Pancreas (tissue), 10 donors: ENCODE data around the gene KLF11. TPM values are rescaled to one million over a fixed set of nuclear protein-coding genes. Genes with fewer than 3 reads are reported as not detected.

Experiments
- ATAC-seq, 4 donors: fragments of 200-7000 bp; cut with Tn5 transposase; one replicate each; pipeline versions ENCODE4 v1.8.0 to v1.9.1; 2020; ENCODE audit warnings: mild to moderate bottlenecking in 4 of 4, moderate library complexity in 4 of 4
- DNase-seq, 6 donors: peaks; one replicate each; pipeline ENCODE4 v3.0.0-alpha.2; 2020
- FAIRE-seq: peaks from 2 replicates; lab custom pipeline; 2012; peaks lifted over from hg19 to GRCh38; lab: Jason Lieb, UNC
- H3K27ac ChIP-seq, 4 donors: fragments of 200-600 bp; sonication (generic); 1 replicate in 3 of 4; 2 replicates in 1 of 4; pipeline versions ENCODE4 v1.5.0 to v1.8.0; 2020
- H3K27me3 ChIP-seq, 4 donors: fragments of 200-600 bp; one replicate each; pipeline ENCODE4 v1.8.0; 2021
- H3K36me3 ChIP-seq, 3 donors: fragments of 200-600 bp; sonication (generic) in 1 of 3; one replicate each; pipeline versions ENCODE4 v1.5.0 to v1.8.0; 2020 to 2021
- H3K4me1 ChIP-seq, 3 donors: fragments of 200-600 bp; one replicate each; pipeline ENCODE4 v1.8.0; 2021
- H3K4me3 ChIP-seq, 4 donors: fragments of 200-600 bp; sonication (generic) in 2 of 4; one replicate each; pipeline versions ENCODE4 v1.5.0 to v1.8.0; 2020 to 2021
- H3K9me3 ChIP-seq, 4 donors: fragments of 200-600 bp; one replicate each; pipeline ENCODE4 v1.8.0; 2021
- CTCF ChIP-seq, 4 donors: fragments of 200-600 bp; sonication (generic) in 3 of 4; IDR thresholded peaks; one replicate each; pipeline versions ENCODE4 v1.5.0 to v1.8.0; 2021; ENCODE audit warnings: antibody characterized with exemption in 4 of 4
- WGBS, 2 donors: extraction: QIAGEN DNeasy Blood & Tissue Kit; methylation state at CpG; one replicate each; pipeline ENCODE4 v1.1.7; 2013; 5-methylcytosine and 5-hydroxymethylcytosine counted together
- intact Hi-C, 3 donors: fragments of 100-400 bp; cut with DNase I; formaldehyde crosslinking; loops; one replicate each; pipeline versions ENCODE4 v1.11.1 to v1.14.2; 2022
- polyA plus RNA-seq, 2 donors: library from polyadenylated mRNA; stranded (reverse); fragments of 200-250 nt; gene quantifications; one replicate each; pipeline ENCODE4 v1.2.3, GENCODE V29; 2013
- total RNA-seq, 6 donors: library from RNA; stranded (reverse); fragmentation: NEBNext Ultra II Directional in 4 of 6; extraction: Animal tissue kit (Norgen Biotek cat#: 25700) in 4 of 6; gene quantifications; one replicate each; pipeline versions ENCODE4 v1.2.1 to v1.2.4, GENCODE V29; 2021 to 2023
- donor health status: healthy with polysubstance abuse.
- donor health status: DM: no; HTN: no; CAD: no; lungs with moderate emphysema.
- donor health status: DM: no; HTN: no; CAD: no.
- donor health status: control.
- donor health status: control.
- donor health status: Bipolar disorder and iron deficiency.
- donor health status: DM: yes; HTN: yes; CAD: no.
- donor health status: DM: no; HTN: no; CAD: no.
- donor health status: DM: no; HTN: no; CAD: no.
- donor health status: DM: yes; HTN: yes; CAD: no.

KLF11 gene
- total and polyA plus RNA-seq, 8 donors: 6.4 to 41.2 (median 21.3) TPM

GRCh38 chr2:10058251-10059015, 15.1 kb downstream of the KLF11 start:
- H3K27ac ChIP-seq: no peak overlapping the region
- intact Hi-C loops: loop anchor here in 1 of 3 donors (10.0 kb wide), 1 partner anchor 254 kb away; no protein-coding TSS in a partner anchor

GRCh38 chr2:10059016-10059351, 15.6 kb downstream of the KLF11 start:
- intact Hi-C loops: loop anchor here in 1 of 3 donors (10.0 kb wide), 1 partner anchor 254 kb away; no protein-coding TSS in a partner anchor
- WGBS, 2 donors: 91 to 93% methylated on average over 17 of the region's 17 CpGs
- peaks cover 2 to 5% (median 3%) of the 10 kb centered on the region in 3 donors for H3K4me1 ChIP-seq
- DNase-seq (peak in 2 of 6 donors; percentile 53 to 64), FAIRE-seq (no peak), ATAC-seq (no peak)
- TF ChIP-seq CTCF (IDR thresholded peaks at IDR 0.05): no peak
- H3K9me3 ChIP-seq: no peaks in the 10 kb centered on the region
- no peak overlapping the region for H3K27ac ChIP-seq
- H3K36me3 ChIP-seq: peaks cover 0 to 12% (median 0%) of the 10 kb centered on the region in 3 donors
- H3K27me3 ChIP-seq: no peaks in the 10 kb centered on the region
- no peak overlapping the region for H3K4me3 ChIP-seq

More at GRCh38 chr2:10058251-10059015, 15.1 kb downstream of the KLF11 start:
- 91 to 94% methylated on average over 38 to 39 of the region's 39 CpGs for WGBS, 2 donors
- FAIRE-seq (no peak), DNase-seq (peak in 2 of 6 donors; percentile 52 to 70), ATAC-seq (no peak)
- no peak for TF ChIP-seq CTCF (IDR thresholded peaks at IDR 0.05)
- Histone ChIP-seq H3K4me3 (no peak overlapping the region), H3K36me3 (peaks cover 0 to 18% (median 0%) of the 10 kb centered on the region in 3 donors), H3K9me3 (no peaks in the 10 kb centered on the region), H3K4me1 (peaks cover 7 to 10% (median 9%) of the 10 kb centered on the region in 3 donors), H3K27me3 (no peaks in the 10 kb centered on the region)

- WGBS, 2 donors: 87 to 88% methylated on average over 20 of the region's 20 CpGs
- H3K27ac ChIP-seq: no peak overlapping the region
- intact Hi-C loops: loop anchor here in 1 of 3 donors (10.0 kb wide), 1 partner anchor 255 kb away; no protein-coding TSS in a partner anchor
- FAIRE-seq (no peak), ATAC-seq (peak in 1 of 4 donors; percentile 5), DNase-seq (peak in 2 of 6 donors; percentile 65 to 77)
- H3K36me3 ChIP-seq: peaks cover 0 to 6% (median 0%) of the 10 kb centered on the region in 3 donors
- TF ChIP-seq CTCF (IDR thresholded peaks at IDR 0.05): no peak
- H3K9me3 ChIP-seq: no peaks in the 10 kb centered on the region
- H3K4me3 ChIP-seq: no peak overlapping the region
- no peaks in the 10 kb centered on the region for H3K27me3 ChIP-seq
- no peaks in the 10 kb centered on the region for H3K4me1 ChIP-seq
Measured at GRCh38 chr2:10059552-10060335, 16.4 kb downstream of the KLF11 start.

DNA sequence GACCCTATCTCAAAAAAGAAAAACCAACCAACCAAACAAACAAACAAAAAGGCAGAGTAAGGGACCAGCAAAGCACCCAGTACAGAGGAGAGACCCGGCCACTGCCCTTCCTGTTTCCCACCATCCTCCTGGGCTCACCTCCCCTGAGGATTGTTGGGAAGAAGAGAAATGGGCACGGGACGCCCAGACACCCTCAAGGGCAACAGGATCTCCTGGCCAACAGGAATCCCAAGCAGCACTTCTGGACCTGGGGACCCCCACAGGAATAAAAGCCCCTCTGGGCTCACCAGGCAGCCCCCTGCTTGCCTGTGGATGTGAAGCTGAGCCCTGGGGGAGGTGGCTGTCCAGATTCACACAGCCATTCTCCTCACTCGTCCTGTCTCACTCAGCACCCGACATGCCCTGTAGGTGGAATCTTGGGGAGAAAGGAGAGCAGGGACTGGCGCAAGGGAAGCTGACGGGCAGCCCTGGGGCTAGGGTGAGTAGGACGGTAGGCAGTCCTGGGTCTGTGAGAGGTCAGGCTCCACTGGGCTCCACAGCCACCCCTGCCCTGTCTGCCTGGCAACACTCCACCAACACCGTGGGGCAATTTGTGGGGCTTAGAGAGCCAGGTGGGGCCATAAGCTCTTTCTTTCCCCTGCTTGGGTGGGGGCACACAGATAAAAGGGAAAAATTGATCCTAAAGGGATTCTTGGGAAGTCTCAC, 18.0 kb downstream of the KLF11 start:
- H3K4me1 ChIP-seq: no peaks in the 10 kb centered on the region
- no peak for TF ChIP-seq CTCF (IDR thresholded peaks at IDR 0.05)
- peaks cover 0 to 3% (median 0%) of the 10 kb centered on the region in 3 donors for H3K36me3 ChIP-seq
- intact Hi-C loops: no loop called here
- H3K27ac ChIP-seq: no peak overlapping the region
- FAIRE-seq: no peak
- H3K9me3 ChIP-seq: no peaks in the 10 kb centered on the region
- ATAC-seq: no peak
- no peaks in the 10 kb centered on the region for H3K27me3 ChIP-seq
- WGBS, 2 donors: 86 to 88% methylated on average over 9 of the region's 9 CpGs
- no peak overlapping the region for H3K4me3 ChIP-seq
- DNase-seq: peak in 2 of 6 donors; percentile 38 to 39
